GM18517 (cell line): ENCODE measurements around the gene CAPN7.
"Not testable (repeated sequence)": the region's sequence is repeated elsewhere in the genome, so short reads cannot be mapped to it uniquely, and the experiment has no call there.

Experiments
- ATAC-seq: cut with Tn5 transposase; IDR thresholded peaks from one replicate; pipeline ENCODE4 v1.9.1; 2021; ENCODE audit warnings: mild to moderate bottlenecking, moderate library complexity; ENCODE audit not compliant: unreplicated experiment

CAPN7 gene

GRCh38 chr3:15205934-15206661, at the start of gene CAPN7:
Gene CAPN7, plus strand, starts transcription at chr3:15206246. Its CDS starts 250 bp downstream, at chr3:15206496.
- ATAC-seq = peak; percentile 85

- ATAC-seq = no peak
Observed at GRCh38 chr3:15157441-15157840, 48.6 kb upstream of the CAPN7 start.

- no peak for ATAC-seq
Observed at GRCh38 chr3:15159501-15160136, 46.4 kb upstream of the CAPN7 start.

DNA sequence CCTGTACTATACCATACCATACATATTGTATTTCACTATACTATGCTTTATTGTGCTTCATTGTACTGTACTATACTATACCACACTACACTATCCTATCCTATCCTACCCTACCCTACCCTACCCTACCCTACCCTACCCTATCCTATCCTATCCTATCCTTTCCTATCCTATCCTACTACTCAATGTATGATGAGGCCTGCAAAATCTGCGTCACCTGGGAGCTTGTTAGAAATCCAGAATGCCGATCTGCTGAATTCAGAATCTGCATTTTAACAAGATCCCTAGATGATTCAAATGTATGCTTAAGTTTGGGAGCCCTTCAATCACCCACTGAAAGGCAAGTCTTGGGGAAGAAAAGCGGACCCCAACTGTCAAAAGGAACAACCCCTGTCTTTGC, 45.4 kb upstream of the CAPN7 start:
- ATAC-seq = no peak

DNA sequence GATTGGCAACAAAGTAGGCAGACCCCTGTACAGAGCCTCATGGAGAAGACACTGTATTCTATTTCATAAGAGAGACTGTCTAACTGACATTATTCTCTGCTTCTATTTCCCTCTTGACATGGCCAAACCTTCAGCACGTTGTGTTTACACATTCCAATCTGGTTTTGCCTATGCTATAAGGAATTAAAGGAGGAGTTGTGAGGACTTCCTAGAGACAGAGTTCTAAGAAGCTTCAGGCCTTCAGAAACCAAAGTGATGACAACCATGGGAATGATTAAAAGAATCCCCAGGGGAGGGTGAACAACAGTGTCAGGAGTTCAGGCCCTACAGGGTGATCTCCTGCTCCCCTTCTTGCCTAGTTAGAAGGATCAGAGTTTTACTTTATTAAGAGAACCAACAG, 44.9 kb upstream of the CAPN7 start:
- ATAC-seq = no peak

GRCh38 chr3:15163656-15164055, 42.4 kb upstream of the CAPN7 start:
- not testable (repeated sequence) for ATAC-seq

- no peak for ATAC-seq
Observed at GRCh38 chr3:15164340-15164739, 41.7 kb upstream of the CAPN7 start.

- ATAC-seq = no peak
Observed at GRCh38 chr3:15165061-15165460, 41.0 kb upstream of the CAPN7 start.

DNA sequence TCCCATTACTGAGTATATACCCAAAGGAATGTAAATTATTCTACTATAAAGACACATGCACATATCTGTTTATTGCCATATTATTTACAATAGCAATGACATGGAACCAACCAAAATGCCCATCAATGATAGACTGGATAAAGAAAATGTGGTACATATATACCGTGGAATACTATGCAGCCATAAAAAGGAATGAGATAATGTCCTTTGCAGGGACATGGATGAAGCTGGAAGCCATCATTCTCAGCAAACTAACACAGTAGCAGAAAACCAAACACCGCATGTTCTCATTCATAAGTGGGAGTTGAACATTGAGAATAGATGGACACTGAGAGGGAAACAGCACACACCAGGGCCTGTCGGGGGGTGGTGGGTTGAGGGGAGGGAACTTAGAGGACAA, 39.7 kb upstream of the CAPN7 start:
- not testable (repeated sequence) for ATAC-seq

- no peak for ATAC-seq
Observed at GRCh38 chr3:15171096-15171495, 35.0 kb upstream of the CAPN7 start.

DNA sequence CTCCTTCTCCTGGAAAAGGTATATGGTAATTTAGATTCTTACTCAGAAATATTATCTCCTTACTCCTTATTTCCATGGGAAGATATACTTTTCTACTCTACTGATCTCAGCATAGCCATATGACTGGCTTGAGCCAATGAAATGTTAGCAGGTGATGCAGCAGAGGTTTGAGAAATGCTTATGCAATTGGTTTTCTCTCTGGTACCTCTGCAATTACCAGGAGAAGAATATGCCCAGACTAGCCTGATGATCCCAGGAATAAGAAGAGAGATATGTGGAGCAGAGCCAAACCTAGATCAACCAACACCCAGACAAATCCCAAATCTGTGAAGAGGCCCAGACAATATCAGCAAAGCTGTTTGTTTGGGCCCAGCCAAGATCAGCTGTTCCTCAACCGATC, 33.2 kb upstream of the CAPN7 start:
- no peak for ATAC-seq

- ATAC-seq = no peak
Observed at GRCh38 chr3:15174953-15175352, 31.1 kb upstream of the CAPN7 start.

- no peak for ATAC-seq
Observed at GRCh38 chr3:15175605-15176004, 30.4 kb upstream of the CAPN7 start.

DNA sequence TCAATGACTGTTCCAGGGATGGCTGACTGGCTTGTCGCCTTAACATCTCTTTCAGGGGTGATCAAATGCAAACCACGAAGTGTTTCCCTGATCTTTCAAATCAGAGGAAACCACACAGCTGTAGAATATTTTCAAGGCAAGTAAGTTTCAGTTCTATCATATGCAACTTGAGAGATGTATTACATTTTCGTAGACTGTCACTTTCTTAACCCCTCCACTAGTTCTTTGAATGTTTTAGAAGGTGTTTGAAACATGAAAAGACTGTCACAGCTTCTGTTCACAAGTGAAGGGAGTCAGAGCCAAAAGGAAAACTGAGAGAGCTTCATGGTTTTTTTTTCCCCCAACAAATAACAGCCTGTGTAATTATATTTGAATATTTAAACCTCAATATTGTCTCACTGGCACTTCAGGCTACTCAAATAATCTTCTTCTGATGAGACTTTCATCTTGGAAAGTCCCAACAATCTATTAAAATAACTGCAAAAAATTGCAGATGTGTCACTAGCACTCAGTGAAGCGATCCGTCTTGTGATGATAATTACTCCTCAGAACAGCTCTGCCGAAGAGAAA, 25.9 kb upstream of the CAPN7 start:
- ATAC-seq = peak; percentile 74

DNA sequence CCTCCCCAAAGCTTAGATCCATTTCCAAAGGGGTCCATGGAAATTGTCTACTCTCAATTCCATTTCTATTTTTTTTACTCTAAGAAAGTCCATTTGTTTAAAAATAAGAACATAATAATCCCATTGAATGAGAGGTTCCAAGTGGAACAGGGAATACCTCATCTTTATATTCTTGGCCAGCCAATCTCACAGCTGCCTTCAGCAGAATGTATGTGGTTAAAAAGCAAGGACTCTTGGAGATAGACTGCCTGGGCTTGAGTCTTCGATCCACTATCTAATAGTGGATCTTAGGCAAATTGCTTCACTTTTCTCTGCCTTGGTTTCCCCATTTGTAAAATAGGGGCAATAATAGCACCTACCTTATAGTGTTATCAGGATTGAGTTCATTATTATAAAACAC, 24.5 kb upstream of the CAPN7 start:
- ATAC-seq = no peak

GRCh38 chr3:15181963-15182362, 24.1 kb upstream of the CAPN7 start:
- ATAC-seq = no peak

GRCh38 chr3:15183011-15183410, 23.0 kb upstream of the CAPN7 start:
- ATAC-seq = no peak

DNA sequence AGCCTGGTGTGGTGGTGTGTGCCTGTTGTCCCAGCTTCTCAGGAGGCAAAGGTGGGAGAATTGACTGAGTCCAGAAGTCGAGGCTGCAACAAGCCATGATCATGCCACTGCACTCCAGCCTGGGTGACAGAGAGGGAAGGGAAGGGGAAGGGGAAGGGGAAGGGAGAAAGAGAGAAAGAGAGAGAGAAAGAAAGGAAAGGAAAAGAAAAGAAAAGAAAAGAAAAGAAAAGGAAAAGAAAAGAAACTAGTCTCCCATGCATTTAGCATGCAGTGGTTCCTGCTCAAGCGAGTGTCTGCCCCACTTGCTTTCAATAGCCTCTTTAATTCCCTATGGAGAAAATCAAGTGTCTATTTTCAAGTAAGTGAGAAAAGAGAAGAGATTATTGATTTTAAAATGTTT, 20.6 kb upstream of the CAPN7 start:
- no peak for ATAC-seq

GRCh38 chr3:15186101-15186476, 20.0 kb upstream of the CAPN7 start:
- no peak for ATAC-seq

GRCh38 chr3:15186477-15187164, 19.4 kb upstream of the CAPN7 start:
- ATAC-seq = not testable (repeated sequence)

- no peak for ATAC-seq
Observed at GRCh38 chr3:15197340-15198029, 8.6 kb upstream of the CAPN7 start.
